ENCODE data around the gene FUT4.
"Not testable (repeated sequence)": the region's sequence is repeated elsewhere in the genome, so short reads cannot be mapped to it uniquely, and the experiment has no call there.

FUT4 gene, protein sequence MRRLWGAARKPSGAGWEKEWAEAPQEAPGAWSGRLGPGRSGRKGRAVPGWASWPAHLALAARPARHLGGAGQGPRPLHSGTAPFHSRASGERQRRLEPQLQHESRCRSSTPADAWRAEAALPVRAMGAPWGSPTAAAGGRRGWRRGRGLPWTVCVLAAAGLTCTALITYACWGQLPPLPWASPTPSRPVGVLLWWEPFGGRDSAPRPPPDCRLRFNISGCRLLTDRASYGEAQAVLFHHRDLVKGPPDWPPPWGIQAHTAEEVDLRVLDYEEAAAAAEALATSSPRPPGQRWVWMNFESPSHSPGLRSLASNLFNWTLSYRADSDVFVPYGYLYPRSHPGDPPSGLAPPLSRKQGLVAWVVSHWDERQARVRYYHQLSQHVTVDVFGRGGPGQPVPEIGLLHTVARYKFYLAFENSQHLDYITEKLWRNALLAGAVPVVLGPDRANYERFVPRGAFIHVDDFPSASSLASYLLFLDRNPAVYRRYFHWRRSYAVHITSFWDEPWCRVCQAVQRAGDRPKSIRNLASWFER

DNA sequence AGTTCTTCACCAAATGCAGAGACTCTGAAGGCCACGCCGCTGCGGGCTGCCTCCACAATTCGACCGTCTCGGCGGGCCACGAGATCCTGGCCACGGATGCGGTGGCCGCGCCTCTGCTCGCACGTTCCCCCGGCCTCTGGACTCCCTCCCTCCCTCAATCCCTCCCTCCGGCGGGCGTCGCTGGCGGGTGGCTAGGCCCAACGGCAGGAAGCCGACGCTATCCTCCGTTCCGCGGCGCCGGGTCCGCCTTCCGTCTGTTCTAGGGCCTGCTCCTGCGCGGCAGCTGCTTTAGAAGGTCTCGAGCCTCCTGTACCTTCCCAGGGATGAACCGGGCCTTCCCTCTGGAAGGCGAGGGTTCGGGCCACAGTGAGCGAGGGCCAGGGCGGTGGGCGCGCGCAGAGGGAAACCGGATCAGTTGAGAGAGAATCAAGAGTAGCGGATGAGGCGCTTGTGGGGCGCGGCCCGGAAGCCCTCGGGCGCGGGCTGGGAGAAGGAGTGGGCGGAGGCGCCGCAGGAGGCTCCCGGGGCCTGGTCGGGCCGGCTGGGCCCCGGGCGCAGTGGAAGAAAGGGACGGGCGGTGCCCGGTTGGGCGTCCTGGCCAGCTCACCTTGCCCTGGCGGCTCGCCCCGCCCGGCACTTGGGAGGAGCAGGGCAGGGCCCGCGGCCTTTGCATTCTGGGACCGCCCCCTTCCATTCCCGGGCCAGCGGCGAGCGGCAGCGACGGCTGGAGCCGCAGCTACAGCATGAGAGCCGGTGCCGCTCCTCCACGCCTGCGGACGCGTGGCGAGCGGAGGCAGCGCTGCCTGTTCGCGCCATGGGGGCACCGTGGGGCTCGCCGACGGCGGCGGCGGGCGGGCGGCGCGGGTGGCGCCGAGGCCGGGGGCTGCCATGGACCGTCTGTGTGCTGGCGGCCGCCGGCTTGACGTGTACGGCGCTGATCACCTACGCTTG, at the start of gene FUT4:
Gene FUT4 (plus strand): TSS at position 227 of the 951 bp plus-strand sequence. CDS start 213 bp downstream, at position 440.
- DNase-seq (ENCODE audit: low spot score), result peak; percentile 74

DNA sequence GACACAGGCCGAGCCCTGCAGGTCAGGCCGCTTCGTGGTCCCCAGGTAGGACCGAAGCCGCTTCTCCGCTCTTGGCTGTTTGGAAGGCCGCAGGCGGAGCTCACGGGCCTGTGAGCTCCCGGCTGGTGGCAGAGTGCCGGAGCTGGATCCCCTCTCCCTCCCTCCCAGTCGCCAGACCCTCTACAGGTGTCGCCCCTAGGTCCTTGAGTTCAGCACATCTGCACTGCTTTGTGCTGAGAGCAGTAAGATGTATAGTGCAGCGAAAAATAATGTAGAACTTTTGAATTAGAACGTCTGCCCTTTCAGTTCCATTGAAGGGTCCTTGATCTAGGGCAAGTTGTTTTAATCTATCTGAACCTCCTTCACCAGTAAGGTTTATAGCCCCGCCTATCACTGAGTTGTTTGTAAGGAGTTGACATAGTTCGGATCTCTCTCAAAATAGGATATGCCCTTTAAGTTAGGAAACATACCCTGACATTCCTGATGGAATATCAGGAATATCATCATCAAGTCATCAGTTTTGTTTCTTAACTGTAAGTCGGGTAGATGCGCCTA, 49.5 kb upstream of the FUT4 start:
- no peak for DNase-seq (ENCODE audit: low spot score)

DNA sequence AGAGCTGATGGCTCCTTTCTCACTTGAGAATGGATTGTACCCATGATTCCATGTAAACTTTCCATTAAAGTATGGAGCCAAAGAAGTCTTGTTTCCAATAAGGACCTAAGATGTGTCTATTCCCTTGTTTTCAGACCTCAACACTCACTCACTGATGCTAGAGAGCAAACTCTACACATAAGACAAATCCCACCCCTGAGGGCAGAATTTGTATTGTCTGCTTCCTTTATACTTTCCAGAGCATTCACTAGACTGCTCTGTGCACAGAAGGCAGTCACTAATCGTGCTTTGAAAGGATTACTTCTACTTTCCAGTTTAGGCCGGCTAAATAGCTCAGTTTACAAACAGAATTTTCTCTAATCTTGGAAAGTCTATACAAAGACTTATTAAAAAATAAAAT, 43.5 kb upstream of the FUT4 start:
- no peak for DNase-seq (ENCODE audit: low spot score)

DNA sequence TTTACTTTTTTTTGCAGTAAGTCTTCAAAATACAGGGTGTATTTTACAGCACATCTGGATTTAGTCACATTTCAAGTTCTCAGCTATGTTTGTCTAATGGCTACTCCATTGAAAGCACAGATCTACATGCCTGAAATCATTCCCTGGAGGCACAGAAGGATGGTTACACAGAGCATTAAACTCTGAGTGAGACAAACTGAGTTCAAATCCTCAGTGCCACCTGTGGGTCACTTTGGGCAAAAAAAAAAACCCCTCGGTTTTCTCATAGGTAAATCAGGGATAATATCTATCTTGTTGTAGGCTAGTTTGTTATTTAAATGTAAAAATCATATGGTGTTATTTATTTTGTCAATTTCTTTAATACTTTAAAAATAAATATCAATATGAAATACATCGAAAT, 42.2 kb upstream of the FUT4 start:
- DNase-seq (ENCODE audit: low spot score), result no peak

DNA sequence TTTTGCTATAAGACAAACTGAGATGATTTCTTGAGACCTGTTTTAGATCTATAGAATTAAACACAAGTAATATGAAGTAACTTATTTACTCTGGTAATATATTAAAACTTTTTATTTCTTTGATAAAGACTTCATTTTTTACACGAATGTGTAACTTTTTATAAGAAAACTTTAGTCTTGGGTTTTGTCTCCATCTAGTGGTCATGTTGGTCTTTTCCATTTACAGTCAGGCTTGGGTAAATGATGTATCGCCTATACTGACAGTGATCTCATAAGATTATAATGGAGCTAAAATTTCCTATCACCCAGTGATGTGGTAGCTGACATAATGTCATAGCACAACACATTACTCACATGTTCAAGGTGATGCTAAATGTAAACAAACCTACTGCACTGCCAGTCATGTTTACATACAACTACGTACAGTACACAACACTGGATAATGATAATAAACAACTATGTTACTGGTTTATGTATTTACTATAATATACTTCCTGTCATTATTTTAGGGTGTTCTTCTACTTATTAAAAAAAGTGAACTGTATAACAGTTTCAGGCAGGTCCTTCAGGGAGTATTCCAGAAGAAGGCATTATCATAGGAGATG, 38.9 kb upstream of the FUT4 start:
- DNase-seq (ENCODE audit: low spot score), result no peak

DNA sequence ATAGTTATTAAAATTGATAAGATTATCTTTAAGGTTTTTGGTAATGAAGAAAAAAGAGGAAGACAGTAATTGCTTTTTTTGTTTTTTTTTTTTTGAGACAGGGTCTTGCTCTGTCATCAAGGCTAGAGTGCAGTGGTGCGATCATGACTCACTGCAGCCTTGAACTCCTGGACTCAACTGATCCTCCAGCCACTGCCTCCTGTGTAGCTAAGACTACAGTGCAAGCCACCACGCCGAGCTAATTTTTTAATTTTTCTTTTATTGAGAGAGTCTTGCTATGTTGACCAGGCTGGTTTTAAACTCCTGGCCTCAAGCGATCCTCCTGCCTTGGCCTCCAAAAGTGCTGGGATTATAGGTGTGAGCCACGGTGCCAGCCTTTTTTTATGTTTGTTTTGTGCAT, 37.2 kb upstream of the FUT4 start:
- DNase-seq (ENCODE audit: low spot score), result not testable (repeated sequence)

DNA sequence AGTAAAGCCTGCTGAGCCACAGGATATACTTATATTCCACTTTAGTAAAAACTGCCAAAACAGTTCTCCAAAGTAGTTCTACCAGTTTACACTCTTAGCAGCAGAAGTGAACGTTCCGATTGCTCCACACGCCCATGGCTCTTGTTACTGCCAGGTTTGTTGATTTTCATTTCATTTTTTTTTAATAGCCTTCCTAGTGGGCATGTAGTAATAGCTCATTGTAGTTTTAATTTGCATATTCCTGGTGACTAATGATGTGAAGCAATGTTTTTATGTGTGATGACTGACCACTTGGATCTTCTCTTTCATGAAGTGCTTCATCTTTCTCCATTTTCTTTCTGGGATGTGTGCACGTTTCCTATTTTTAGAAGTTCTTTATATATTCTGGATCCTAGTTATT, 36.2 kb upstream of the FUT4 start:
- DNase-seq (ENCODE audit: low spot score), result no peak

DNA sequence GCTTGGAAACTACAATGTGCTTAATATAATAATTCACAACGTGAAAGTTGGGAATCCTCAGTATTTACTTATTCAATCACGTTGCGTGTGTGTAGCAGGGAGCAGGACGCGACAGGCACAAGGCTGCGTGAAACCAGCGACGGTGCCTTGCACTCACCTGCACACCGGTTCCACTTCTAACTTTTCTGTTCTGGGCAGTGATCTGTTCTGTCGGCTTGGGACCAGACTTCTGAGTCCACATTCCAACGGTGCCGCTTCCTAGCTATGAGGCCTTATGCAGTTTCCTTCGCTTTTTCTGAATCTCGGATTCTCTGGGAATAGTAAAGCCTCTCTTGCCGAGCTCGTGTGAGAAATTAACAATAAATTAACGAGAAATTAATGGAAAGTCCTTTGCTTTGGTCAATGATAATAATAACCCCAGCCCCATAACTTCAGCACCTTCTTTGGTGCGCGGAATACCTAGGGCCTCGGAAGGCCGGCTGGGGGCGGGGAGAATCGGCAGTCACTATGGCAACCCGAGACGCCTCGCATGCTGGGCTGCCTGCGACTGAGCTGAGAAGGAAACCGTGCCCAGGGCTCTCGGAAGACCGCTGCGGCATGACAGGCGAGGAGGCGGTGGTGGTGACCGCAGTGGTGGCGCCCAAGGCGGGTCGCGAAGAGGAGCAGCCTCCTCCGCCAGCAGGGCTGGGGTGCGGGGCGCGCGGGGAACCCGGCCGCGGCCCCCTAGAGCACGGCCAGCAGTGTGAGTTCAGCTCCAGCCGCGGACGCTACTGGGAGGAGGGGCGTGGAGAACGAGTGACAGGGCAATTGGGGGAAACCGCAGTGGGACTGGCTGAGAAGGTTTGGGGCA, 31.6 kb upstream of the FUT4 start, which contains the start of gene C11orf97:
Gene C11orf97 (plus strand): TSS at position 530 of the 850 bp plus-strand sequence. CDS start 68 bp downstream, at position 598.
- DNase-seq (ENCODE audit: low spot score), result peak; percentile 30

DNA sequence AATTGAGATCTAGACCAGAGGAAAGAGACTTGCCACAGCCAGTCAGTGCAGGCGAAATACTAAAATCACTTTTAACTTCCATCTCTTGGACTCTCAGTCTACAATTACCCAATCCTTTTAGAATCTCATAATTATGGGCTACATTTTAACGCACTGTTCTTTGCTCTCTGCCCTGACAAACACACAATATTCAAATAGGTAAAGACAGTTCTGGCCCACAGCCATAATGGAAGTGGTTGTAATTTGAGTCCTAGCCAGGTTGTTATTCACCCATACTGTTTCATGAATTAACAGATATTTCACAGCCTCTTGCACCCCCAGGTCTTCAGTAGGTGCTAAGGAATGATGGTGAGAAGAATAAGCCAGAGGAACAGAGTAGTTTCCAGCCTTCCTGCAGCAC, 30.6 kb upstream of the FUT4 start:
- DNase-seq (ENCODE audit: low spot score), result no peak

DNA sequence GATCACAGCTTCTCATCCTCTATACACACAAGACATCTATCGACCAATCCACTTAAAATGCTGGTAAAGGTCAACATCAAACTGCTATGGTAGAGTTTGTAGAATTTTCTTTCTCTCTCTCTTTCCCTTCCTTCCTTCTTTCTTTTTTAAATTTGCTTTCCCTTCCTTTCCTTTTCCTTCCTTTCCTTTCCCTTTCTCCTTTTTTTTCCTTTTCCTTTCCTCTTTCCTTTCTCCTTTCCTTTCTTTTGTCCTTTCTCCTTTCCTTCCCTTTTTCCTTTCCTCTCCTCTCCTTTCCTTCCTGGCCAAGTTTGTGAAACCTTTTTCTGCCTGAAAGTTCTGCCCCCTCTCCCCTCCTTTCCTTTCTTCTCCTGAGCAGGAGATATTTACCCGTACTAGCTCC, 28.3 kb upstream of the FUT4 start:
- no peak for DNase-seq (ENCODE audit: low spot score)

DNA sequence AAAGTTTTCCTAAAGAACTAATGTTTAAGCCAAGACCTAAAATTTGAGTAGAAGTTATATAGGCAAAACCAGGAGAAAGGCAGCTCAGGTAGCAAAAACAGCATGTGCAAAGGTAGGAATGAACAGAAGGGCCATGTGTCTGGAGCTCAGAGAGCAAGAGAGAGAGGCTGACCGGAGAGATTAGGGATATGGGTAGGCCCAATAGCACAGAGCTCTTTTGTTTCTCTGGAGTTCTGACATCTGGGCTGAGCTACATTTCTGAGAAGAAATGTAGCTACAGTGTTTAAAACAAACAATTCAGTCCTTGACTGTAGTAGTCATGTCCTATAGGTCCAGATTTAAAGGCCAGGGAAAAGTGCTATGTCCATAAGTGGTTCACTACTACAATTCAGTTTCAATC, 27.0 kb upstream of the FUT4 start:
- no peak for DNase-seq (ENCODE audit: low spot score)

DNA sequence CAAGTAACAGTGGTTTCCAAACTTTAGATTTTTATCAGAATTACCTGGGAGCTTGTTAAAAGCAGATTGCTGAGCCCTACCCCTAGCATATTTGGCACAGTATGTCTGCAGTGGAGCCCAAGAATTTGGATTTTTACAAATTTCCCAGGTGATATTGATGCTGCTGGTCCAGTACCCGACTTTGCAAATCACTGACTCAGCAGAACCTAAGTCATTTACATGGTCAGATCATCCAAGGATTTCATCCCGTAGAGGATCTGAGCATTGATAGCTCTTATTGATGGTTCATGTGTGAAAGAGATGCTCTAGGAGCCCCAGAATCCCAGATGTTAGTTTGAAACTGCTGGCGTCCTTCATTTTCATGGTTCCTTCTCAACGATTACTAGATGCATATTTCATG, 25.4 kb upstream of the FUT4 start:
- DNase-seq (ENCODE audit: low spot score), result no peak

DNA sequence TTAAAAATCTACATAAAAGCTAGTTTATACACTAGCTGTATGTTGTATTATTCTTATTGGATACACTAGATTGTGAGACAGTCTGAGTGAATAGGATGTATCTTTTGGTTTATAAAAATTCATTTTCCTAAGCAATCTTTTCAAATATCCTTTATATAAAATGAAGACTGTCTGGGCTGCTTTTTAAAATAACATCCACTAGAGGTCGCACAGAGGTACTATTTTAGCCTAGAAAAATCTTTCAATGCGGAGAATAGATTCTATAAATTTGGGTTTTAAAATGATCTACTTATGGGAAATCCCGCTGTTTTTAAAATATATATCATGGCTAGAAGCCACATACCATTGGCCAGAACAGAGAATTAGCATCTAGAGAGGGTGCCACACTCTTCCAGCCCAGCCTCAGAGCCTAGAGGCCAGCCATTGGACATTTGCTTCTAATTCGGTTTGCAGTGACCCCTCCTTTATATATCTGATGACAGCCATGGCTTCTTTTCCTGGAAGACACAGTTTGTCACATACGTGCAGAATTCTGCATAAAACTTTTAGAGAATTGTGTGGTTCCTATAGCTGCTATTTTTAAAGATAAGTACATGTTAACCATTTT, 24.1 kb upstream of the FUT4 start:
- no peak for DNase-seq (ENCODE audit: low spot score)

DNA sequence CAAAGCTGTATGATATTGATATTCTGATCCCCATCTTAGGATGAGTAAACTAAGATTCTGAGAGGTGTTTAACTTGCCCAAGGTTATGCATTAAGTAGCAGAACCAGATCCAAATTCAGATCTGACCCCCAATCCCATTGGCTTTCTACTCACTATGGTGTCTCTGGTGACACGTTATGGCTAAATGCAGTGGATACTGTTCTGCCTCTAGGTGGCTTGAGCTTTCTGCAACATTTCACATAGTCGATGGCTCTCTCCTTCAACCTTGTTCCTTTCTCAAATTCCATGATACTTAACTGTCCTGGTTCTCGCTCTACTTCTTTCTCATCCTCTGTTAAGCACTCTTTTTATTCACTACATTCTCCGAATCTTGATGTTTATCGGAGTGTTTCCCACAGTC, 22.0 kb upstream of the FUT4 start:
- DNase-seq (ENCODE audit: low spot score), result no peak

DNA sequence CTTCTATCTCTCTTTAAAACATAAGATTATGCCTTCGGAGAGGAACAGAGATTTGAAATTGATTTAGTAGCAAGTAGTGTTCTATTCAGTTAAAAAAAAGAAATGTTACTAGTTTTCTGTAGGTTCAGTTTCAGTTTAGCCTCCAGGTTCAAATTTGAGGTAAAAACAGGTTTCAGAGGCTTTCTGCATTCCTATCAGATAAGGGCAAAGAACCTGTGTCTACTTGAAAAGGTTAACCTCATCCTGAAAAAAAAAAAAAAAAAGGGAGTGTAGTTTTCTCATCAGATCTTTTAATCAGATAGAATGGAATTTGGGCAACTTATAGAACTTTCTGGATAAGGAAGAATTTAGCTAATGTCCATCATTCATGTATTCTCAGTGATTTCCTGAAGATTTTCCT, 19.4 kb upstream of the FUT4 start:
- no peak for DNase-seq (ENCODE audit: low spot score)

DNA sequence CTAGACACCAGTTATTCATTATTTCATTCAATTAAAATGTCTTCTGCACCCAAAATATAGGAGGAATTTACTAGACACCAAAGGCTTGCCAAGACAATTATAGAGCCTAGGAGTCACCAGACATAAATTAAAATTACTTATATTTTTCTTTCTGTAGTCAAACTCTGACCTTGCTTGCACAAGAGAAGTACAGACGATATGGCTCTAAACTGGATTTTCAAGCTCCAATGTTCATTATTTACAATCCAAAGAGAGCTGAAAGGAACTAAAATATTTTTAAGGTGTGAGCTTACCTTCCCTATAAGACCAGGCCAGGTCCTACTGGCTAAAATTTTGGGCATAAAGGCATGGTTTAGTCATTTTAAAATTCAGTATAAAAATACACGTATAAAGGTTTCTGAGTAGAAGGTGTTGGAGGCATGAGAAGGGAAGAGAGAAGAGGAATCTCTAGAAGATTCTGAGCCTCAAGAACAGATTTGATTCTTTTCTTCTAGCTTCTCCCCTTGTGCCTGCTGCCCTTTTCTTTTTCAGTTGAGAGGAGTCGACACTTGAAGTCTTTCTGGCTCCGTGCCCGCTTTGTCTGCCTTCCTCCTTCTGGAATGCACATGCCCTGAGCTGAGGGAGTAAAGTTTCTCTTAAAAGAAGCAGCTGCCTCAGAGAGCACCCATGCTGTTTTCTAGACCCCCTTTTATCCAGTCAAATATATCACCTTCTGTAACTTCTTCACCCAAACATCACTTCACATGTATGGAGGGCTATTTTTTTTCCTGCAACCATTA, 18.0 kb upstream of the FUT4 start:
- DNase-seq (ENCODE audit: low spot score), result no peak

DNA sequence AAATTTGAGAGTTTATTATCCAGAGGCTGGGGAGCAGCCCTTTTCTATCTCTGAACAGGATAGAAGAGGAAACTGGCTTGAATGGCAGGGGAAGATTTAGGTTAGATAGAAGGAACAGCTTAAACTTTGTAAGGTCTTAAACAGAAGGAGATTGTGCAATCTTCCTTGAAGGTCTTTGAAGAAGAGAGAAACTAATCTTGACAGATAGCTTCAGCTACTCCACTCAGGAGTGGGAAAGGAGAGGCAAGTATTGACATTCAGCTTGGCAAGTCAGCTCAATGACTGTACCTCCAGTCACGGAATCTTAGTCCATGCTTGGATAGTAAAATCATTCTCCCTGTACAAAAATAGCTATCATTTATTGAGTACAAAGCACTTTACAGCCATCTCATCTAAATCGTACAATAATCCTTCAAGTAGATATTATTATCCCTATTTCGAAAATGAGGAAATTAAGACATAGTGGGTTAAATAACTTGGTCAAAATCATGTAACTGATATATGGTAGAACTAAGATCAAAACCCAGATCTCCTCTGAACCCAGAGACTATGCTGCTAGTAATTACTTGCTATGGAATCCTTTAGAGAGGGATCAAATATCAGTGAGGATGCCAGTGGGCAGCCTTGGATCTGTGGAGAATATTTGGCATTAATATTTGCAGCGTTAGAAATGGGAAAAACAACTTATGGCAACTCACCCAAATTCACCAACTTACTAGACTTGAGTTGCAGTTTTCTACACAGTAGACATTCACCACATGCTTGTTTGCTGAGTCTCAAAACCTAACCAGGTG, 16.9 kb upstream of the FUT4 start:
- no peak for DNase-seq (ENCODE audit: low spot score)

DNA sequence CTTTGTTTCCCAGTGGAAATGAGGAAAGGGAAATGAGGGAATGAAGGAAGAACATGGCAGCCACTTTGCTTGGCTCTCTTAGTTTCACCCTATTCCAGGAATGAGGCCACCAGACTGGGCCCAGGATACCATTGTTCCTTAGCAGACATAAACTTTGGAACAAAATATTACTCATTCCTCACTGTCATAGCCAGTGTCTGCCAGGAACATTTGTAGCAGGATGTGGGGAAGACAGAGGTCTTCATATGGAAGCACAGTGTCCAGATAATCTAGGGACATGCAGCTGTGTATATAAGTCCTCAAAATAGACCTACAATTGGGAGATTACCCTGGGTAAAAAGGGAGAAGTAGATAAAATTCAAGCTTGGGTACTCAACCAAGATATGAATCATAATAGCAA, 15.2 kb upstream of the FUT4 start:
- no peak for DNase-seq (ENCODE audit: low spot score)

DNA sequence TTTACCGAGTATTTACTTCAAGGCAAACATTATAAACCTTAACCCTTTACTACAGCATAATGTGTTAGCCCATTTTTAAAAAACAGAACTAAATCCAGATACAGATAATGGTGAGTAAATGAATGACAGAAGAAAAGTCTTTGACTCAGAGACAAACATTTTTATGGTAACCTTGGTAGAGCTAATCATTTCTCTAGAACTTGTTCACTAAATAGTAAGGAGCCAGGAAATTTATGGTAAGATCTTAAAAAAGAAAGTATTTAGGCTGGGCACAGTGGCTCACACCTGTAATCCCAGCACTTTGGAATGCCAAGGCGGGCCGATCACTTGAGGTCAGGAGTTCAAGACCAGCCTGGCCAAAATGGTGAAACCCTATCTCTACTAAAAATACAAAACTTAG, 11.5 kb upstream of the FUT4 start:
- no peak for DNase-seq (ENCODE audit: low spot score)

Data from HuH-7 (cell line).